Muscle of arm (tissue), 12 donors: ENCODE measurements around the gene SNUPN. TPM values are rescaled to one million over a fixed set of nuclear protein-coding genes. Genes with fewer than 3 reads are reported as not detected.
A peak's percentile ranks its signal among the peaks of the same experiment; 100 is the strongest.

ENCODE experiments used
- DNase-seq: peaks from one replicate; pipeline ENCODE4 v3.0.0-alpha.2; 2013
- polyA plus RNA-seq, 12 donors: library from polyadenylated mRNA; unstranded; fragments of 120-200 nt; gene quantifications; one replicate each; pipeline ENCODE4 v1.2.1, GENCODE V29; 2013; ENCODE audit not compliant: insufficient read length in 12 of 12

SNUPN gene
- polyA plus RNA-seq, 12 donors, result 18.0 to 27.3 (median 21.4) TPM; not detected in 1

- DNase-seq, result no peak
Measured at GRCh38 chr15:75656331-75656730, 30.8 kb upstream of the SNUPN start.

GRCh38 chr15:75655931-75656330, 30.4 kb upstream of the SNUPN start:
- DNase-seq, result no peak

GRCh38 chr15:75654201-75654907, 28.8 kb upstream of the SNUPN start:
- no peak for DNase-seq

GRCh38 chr15:75653347-75653913, 27.9 kb upstream of the SNUPN start:
- no peak for DNase-seq

GRCh38 chr15:75651810-75652543, 26.5 kb upstream of the SNUPN start:
- no peak for DNase-seq

GRCh38 chr15:75650908-75651809, 25.6 kb upstream of the SNUPN start:
- DNase-seq, result no peak

- DNase-seq, result no peak
Measured at GRCh38 chr15:75649848-75650247, 24.3 kb upstream of the SNUPN start.

GRCh38 chr15:75649045-75649761, 23.7 kb upstream of the SNUPN start:
- DNase-seq, result no peak

- no peak for DNase-seq
Measured at GRCh38 chr15:75648156-75649000, 22.9 kb upstream of the SNUPN start.

GRCh38 chr15:75647370-75648155, 22.0 kb upstream of the SNUPN start, which contains the start of gene SNX33:
SNX33 (plus strand) TSS chr15:75647912; CDS start chr15:75649103, 1,191 bp downstream.
- DNase-seq, result peak; percentile 88

- DNase-seq, result no peak
Measured at GRCh38 chr15:75646944-75647364, 21.4 kb upstream of the SNUPN start.

GRCh38 chr15:75646112-75646943, 20.8 kb upstream of the SNUPN start:
- DNase-seq, result no peak

GRCh38 chr15:75644376-75644775, 18.9 kb upstream of the SNUPN start:
- no peak for DNase-seq

- DNase-seq, result no peak
Measured at GRCh38 chr15:75641603-75642002, 16.1 kb upstream of the SNUPN start.

- DNase-seq, result no peak
Measured at GRCh38 chr15:75641179-75641503, 15.6 kb upstream of the SNUPN start.

- DNase-seq, result no peak
Measured at GRCh38 chr15:75640483-75641178, 15.1 kb upstream of the SNUPN start.

GRCh38 chr15:75639709-75640482, 14.4 kb upstream of the SNUPN start, which contains the start of gene IMP3:
IMP3 (minus strand) TSS chr15:75640224; CDS start chr15:75640168, 56 bp downstream.
- peak; percentile 98 for DNase-seq
